Immature natural killer cell (primary cell): ENCODE measurements around the gene FXYD5. TPM values are rescaled to one million over a fixed set of nuclear protein-coding genes. Genes with fewer than 3 reads are reported as not detected.

Experiments used
- DNase-seq, 3 donors: peaks; one replicate each; pipeline ENCODE4 v3.0.0; 2022; ENCODE audit warnings: mixed read lengths in 1 of 3
- H3K27ac Mint-ChIP-seq, 6 donors: one replicate each; pipeline ENCODE4 v1.8.0; 2020; ENCODE audit warnings: mixed read lengths in 6 of 6, mild to moderate bottlenecking in 5 of 6, inconsistent platforms in 4 of 6, moderate library complexity in 3 of 6
- H3K27me3 Mint-ChIP-seq, 3 donors: one replicate each; pipeline ENCODE4 v1.8.0; 2020 to 2021; ENCODE audit warnings: low read depth in 3 of 3, mild to moderate bottlenecking in 3 of 3, mixed read lengths in 3 of 3, moderate library complexity in 3 of 3, inconsistent platforms in 1 of 3
- H3K36me3 Mint-ChIP-seq, 3 donors: one replicate each; pipeline ENCODE4 v1.8.0; 2020; ENCODE audit warnings: mixed read lengths in 3 of 3, inconsistent platforms in 2 of 3, mild to moderate bottlenecking in 2 of 3
- H3K4me1 Mint-ChIP-seq, 2 donors: one replicate each; pipeline ENCODE4 v1.8.0; 2020; ENCODE audit warnings: inconsistent platforms in 2 of 2, mild to moderate bottlenecking in 2 of 2, mixed read lengths in 2 of 2, moderate library complexity in 1 of 2
- H3K4me3 Mint-ChIP-seq, 5 donors: one replicate each; pipeline ENCODE4 v1.8.0; 2020; ENCODE audit warnings: mild to moderate bottlenecking in 5 of 5, mixed read lengths in 5 of 5, inconsistent platforms in 3 of 5, moderate library complexity in 3 of 5
- H3K9me3 Mint-ChIP-seq, 6 donors: one replicate each; pipeline ENCODE4 v1.8.0; 2020; ENCODE audit warnings: mild to moderate bottlenecking in 6 of 6, mixed read lengths in 6 of 6, inconsistent platforms in 4 of 6, moderate library complexity in 3 of 6
- polyA plus RNA-seq, 3 donors: library from polyadenylated mRNA; unstranded; fragments of 300-500 nt; fragmentation: Illumina TruSeq; gene quantifications; one replicate each; pipeline ENCODE4 v1.2.3, GENCODE V29; 2021

The FXYD5 gene
- polyA plus RNA-seq: 100 to 1,000 TPM; 262 to 427 (median 346) TPM

GRCh38 chr19:35154525-35155406 is at the start of gene FXYD5:
Gene FXYD5 (plus strand): TSS chr19:35154735. CDS start chr19:35155551, 816 bp downstream.
- H3K4me1 Mint-ChIP-seq: peaks cover 49 to 59% of the 10 kb centered on the region in 2 donors
- no peaks in the 10 kb centered on the region for H3K9me3 Mint-ChIP-seq
- peaks cover 2 to 18% (median 3%) of the 10 kb centered on the region in 3 donors for H3K27me3 Mint-ChIP-seq
- DNase-seq: peak; percentile 58 to 68 (median 67)
- H3K27ac Mint-ChIP-seq: peak within 1 kb of the TSS; percentile 91 to 99 (median 96)
- H3K36me3 Mint-ChIP-seq: peaks cover 14 to 22% (median 19%) of the 10 kb centered on the region in 3 donors
- peak within 1 kb of the TSS; percentile 90 to 99 (median 98) for H3K4me3 Mint-ChIP-seq

GRCh38 chr19:35105047-35105410 is 49.5 kb upstream of the FXYD5 start:
- no peaks in the 10 kb centered on the region for H3K9me3 Mint-ChIP-seq
- H3K27ac Mint-ChIP-seq: no peak overlapping the region
- H3K27me3 Mint-ChIP-seq: peaks cover 1 to 5% (median 2%) of the 10 kb centered on the region in 3 donors
- DNase-seq: no peak
- H3K4me3 Mint-ChIP-seq: no peak overlapping the region
- H3K36me3 Mint-ChIP-seq: no peaks in the 10 kb centered on the region
- H3K4me1 Mint-ChIP-seq: no peaks in the 10 kb centered on the region

- Mint-ChIP-seq H3K27me3 (peaks cover 1 to 5% (median 2%) of the 10 kb centered on the region in 3 donors), H3K36me3 (no peaks in the 10 kb centered on the region), H3K27ac (no peak overlapping the region), H3K9me3 (no peaks in the 10 kb centered on the region), H3K4me3 (no peak overlapping the region), H3K4me1 (no peaks in the 10 kb centered on the region)
- DNase-seq: peak; percentile 14 to 42 (median 27)
These were observed 48.9 kb upstream of the FXYD5 start for GRCh38 chr19:35105411-35106290.

GRCh38 chr19:35106291-35106583 is 48.3 kb upstream of the FXYD5 start:
- Mint-ChIP-seq H3K4me3 (no peak overlapping the region), H3K36me3 (no peaks in the 10 kb centered on the region), H3K27ac (no peak overlapping the region), H3K9me3 (no peaks in the 10 kb centered on the region), H3K27me3 (peaks cover 1 to 5% (median 2%) of the 10 kb centered on the region in 3 donors), H3K4me1 (no peaks in the 10 kb centered on the region)
- DNase-seq: no peak

DNA sequence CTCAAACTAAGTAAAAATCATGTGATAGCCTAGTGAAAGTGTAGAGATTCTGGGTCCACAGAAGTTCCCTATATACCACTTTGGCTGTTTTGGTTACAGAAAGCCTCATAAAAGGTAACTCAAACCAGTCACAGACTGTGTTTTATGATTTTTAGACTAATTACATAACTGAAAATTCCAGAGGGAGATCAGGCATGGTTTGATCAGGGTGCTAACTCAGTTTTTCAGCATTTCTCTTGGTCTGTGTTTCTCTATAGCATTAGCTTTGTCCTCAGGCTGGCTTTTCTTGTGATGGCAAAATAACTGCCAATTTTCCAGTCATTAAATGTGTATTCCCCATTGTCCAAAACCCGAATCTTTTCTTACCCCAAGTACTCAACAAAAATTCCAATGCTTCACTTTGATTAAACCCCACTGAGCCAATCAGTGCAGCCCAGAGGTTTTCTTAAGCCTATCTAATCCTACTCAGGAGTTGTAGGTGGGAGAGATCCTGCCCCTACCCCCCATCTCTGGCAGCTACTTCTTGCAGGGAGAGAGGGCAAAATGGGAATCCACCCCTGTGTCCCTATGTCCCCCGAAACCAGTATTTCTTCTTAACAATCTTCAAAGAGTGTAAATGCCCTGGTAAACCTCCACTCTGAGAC is 47.5 kb upstream of the FXYD5 start:
- peaks cover 2 to 8% (median 2%) of the 10 kb centered on the region in 3 donors for H3K27me3 Mint-ChIP-seq
- no peaks in the 10 kb centered on the region for H3K36me3 Mint-ChIP-seq
- H3K27ac Mint-ChIP-seq: peak overlapping the region in 1 of 6 donors; percentile 10
- no peak overlapping the region for H3K4me3 Mint-ChIP-seq
- no peaks in the 10 kb centered on the region for H3K4me1 Mint-ChIP-seq
- DNase-seq: no peak
- H3K9me3 Mint-ChIP-seq: no peaks in the 10 kb centered on the region

- Mint-ChIP-seq H3K4me3 (no peak overlapping the region), H3K4me1 (no peaks in the 10 kb centered on the region), H3K36me3 (no peaks in the 10 kb centered on the region), H3K27me3 (peaks cover 2 to 8% (median 3%) of the 10 kb centered on the region in 3 donors), H3K27ac (no peak overlapping the region), H3K9me3 (no peaks in the 10 kb centered on the region)
- DNase-seq: no peak
These were observed 47.0 kb upstream of the FXYD5 start for GRCh38 chr19:35107545-35107944.

DNA sequence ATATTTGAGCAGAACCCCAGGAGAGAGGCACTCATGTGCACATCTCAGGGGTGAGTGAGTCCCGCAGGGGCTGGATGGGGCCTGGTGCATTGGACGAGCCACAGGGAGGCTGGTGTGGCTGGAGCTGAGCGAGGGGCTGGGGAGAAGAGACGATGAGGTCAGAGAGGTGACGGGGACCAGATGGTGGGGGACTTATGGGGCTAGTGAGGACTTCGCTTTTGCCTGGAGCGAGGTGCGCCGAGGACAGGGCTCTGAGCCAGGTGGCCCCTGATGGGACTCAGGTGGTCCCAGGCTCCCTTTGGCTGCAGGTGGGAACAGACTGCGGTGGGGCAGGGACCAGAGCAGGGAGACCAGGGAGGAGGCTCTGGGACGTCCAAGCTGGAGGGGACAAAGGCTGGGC is 45.8 kb upstream of the FXYD5 start:
- DNase-seq: no peak
- H3K27ac Mint-ChIP-seq: no peak overlapping the region
- H3K27me3 Mint-ChIP-seq: peaks cover 1 to 8% (median 8%) of the 10 kb centered on the region in 3 donors
- no peaks in the 10 kb centered on the region for H3K4me1 Mint-ChIP-seq
- no peak overlapping the region for H3K4me3 Mint-ChIP-seq
- H3K9me3 Mint-ChIP-seq: no peaks in the 10 kb centered on the region
- H3K36me3 Mint-ChIP-seq: no peaks in the 10 kb centered on the region

DNA sequence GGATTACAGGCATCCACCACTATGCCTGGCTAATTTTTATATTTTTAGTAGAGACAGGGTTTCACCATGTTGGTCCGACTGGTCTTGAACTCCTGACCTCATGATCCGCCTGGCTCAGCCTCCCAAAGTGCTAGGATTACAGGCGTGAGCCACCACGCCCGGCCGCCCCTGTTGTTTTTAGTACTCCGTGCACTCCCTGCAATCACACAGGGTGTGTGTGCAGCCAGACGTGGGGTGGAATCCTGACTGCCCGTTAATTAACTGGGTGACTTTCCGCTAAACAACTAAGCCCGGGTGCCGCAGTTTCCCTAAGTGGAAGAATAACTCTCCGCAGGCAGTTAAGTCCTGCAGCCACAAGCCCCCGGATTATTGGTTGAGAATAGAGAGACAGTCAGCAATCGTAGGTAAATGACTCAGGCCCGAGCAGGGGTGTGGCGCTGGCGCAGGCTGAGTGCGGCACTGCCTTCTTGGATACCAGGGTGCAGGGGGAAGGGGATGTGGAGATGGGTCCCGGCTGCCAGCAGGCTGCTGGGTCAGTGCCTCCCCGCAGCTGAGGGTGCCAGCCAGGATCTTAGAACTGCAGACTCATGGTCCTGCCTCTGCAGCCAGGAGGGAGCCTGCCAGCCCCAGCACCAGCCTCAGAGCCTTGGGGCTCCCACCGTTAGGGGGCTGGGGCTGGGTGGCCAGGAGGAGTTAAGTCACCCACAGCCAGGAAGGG is 45.0 kb upstream of the FXYD5 start:
- no peak overlapping the region for H3K4me3 Mint-ChIP-seq
- DNase-seq: no peak
- H3K27ac Mint-ChIP-seq: no peak overlapping the region
- H3K9me3 Mint-ChIP-seq: no peaks in the 10 kb centered on the region
- peaks cover 0 to 8% (median 8%) of the 10 kb centered on the region in 3 donors for H3K27me3 Mint-ChIP-seq
- H3K4me1 Mint-ChIP-seq: peaks cover 2 to 3% of the 10 kb centered on the region in 2 donors
- H3K36me3 Mint-ChIP-seq: no peaks in the 10 kb centered on the region

DNA sequence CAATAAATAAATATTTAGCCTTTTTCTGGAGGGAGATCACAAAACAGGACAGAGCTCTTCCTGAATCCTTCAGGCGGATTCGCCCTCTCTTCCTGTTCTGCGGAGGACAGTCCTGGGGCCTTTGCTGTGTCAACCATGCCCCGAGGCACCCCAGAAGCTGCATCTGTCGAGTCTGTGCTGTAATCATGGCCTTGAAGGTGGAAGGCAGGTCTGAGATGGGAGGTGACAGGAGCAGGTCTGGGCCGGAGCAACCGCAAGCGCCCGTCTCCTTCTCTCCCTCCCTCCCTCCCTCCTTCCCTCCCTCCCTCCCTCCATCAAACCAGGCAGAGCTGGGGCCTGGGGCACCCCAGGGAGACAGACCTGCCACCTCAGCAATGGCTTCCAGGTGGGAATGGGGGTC is 43.6 kb upstream of the FXYD5 start:
- no peaks in the 10 kb centered on the region for H3K36me3 Mint-ChIP-seq
- H3K4me3 Mint-ChIP-seq: no peak overlapping the region
- H3K9me3 Mint-ChIP-seq: no peaks in the 10 kb centered on the region
- H3K27ac Mint-ChIP-seq: no peak overlapping the region
- H3K27me3 Mint-ChIP-seq: peaks cover 4 to 10% (median 9%) of the 10 kb centered on the region in 3 donors
- DNase-seq: no peak
- peaks cover 4 to 6% of the 10 kb centered on the region in 2 donors for H3K4me1 Mint-ChIP-seq

DNA sequence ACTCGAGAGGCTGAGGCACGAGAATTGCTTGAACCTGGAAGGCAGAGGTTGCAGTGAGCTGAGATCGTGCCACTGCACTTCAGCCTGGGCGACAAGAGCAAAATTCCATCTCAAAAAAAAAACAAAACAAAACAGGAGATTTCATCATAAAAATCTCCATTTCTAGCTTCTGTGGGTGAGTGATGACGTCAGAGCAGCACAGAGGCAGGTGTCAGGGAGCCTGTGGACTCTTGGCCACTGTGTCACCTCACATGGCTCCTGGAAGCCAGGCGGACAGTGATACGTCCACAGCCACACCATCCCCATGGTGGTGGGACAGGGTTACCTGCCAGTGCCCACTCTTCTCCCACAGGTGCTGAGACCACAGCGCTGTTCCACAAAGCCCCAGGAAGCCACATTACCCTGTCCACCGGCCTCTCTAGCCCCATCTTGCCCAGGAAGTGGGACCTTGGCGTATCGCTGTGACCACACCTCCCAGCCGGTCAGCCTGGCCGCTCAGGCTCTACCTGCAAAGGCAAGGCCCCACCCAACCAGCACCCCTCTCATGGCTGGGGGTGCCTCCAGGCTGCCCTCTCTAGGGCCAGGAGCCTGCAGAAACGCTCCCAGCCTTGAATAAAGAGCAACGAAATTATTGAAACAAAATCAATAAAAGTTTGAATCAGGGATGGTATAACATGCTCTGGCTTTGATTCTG is 41.4 kb upstream of the FXYD5 start:
- H3K4me1 Mint-ChIP-seq: peaks cover 4 to 6% of the 10 kb centered on the region in 2 donors
- H3K36me3 Mint-ChIP-seq: no peaks in the 10 kb centered on the region
- no peaks in the 10 kb centered on the region for H3K9me3 Mint-ChIP-seq
- H3K27me3 Mint-ChIP-seq: peaks cover 4 to 13% (median 9%) of the 10 kb centered on the region in 3 donors
- H3K27ac Mint-ChIP-seq: no peak overlapping the region
- DNase-seq: no peak
- no peak overlapping the region for H3K4me3 Mint-ChIP-seq

DNA sequence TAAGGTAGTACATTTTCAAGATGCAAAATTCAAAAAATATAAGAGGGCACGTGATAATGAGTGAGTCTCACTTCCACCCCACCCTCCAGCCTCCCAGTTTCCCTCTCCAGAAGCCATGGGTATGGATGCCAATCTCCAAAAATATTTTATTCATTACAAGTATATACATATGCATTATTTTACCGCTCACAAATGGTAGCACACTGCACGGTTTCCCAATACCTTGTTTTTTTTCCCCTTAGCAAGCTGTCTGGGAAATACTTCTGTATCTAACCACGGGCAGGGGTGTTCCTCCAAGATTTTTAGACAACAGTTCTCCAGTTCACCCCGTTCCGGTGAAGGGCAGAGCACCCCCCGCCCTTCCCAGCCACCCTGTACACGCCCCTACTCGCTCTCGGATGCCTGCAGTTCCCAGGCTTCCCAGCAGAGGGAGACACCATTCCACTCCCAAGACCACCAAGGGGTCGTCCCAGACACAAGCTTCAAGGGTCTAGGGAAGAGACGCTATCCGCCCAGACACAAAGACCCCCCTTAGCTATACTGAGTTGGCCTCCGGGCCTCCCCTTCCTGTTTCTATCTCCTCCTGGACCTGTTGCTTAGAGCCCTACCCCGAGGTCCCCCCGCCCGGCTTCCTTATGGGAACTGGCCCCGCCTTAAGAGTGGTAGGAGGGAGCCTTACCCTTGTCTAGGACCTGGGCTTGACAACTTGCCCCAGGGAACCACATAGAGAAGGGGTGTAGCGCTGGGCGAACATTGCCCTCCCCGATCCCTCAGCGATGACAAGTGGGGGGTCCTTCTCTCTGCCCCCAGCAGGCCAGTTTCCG is 40.0 kb upstream of the FXYD5 start:
- Mint-ChIP-seq H3K9me3 (no peaks in the 10 kb centered on the region), H3K27me3 (peaks cover 4 to 13% (median 5%) of the 10 kb centered on the region in 3 donors), H3K36me3 (no peaks in the 10 kb centered on the region), H3K27ac (no peak overlapping the region), H3K4me3 (no peak overlapping the region), H3K4me1 (peaks cover 4 to 6% of the 10 kb centered on the region in 2 donors)
- peak; percentile 60 to 62 (median 61) for DNase-seq
